CD4-positive, alpha-beta memory T cell (primary cell): ENCODE results near the gene SLU7. TPM values are rescaled to one million over a fixed set of nuclear protein-coding genes. Genes with fewer than 3 reads are reported as not detected.

Experiments used
- CTCF ChIA-PET: fragments of 350-600 bp; sonication (Branson Sonifier 250); formaldehyde crosslinking; loops from one replicate; lab custom pipeline; 2021; ENCODE audit warnings: inconsistent platforms; ENCODE audit not compliant: partially characterized antibody; lab: Charles Lee
- POLR2A ChIA-PET: fragments of 350-600 bp; sonication (Branson Sonifier 250); formaldehyde crosslinking; loops from one replicate; lab custom pipeline; 2021; ENCODE audit not compliant: partially characterized antibody; lab: Charles Lee
- DNase-seq, 5 donors: peaks; one replicate each; pipeline versions ENCODE4 v3.0.0 to v3.0.0-alpha.2; 2020 to 2022; ENCODE audit warnings: mixed read lengths in 1 of 5
- H3K27ac ChIP-seq: one replicate; pipeline ENCODE4 v1.7.0; 2013; ENCODE audit warnings: low read depth, low read length
- H3K27me3 ChIP-seq: 2 replicates; pipeline ENCODE4 v1.7.0; 2013; ENCODE audit warnings: mild to moderate bottlenecking, low read length, moderate library complexity; ENCODE audit not compliant: insufficient read depth
- H3K36me3 ChIP-seq: 2 replicates; pipeline ENCODE4 v1.7.0; 2013; ENCODE audit warnings: mild to moderate bottlenecking, low read length, moderate library complexity; ENCODE audit not compliant: insufficient read depth
- H3K4me1 ChIP-seq: 2 replicates; pipeline ENCODE4 v1.7.0; 2013; ENCODE audit warnings: mild to moderate bottlenecking, low read length, moderate library complexity; ENCODE audit not compliant: insufficient read depth
- H3K4me3 ChIP-seq, 2 donors: one replicate each; pipeline ENCODE4 v1.7.0; 2013; ENCODE audit warnings: low read length in 2 of 2, mild to moderate bottlenecking in 1 of 2
- H3K9me3 ChIP-seq, 2 donors: one replicate each; pipeline ENCODE4 v1.7.0; 2013; ENCODE audit warnings: low read length in 2 of 2, control low read depth in 1 of 2; ENCODE audit not compliant: control insufficient read depth in 1 of 2
- H3K27ac Mint-ChIP-seq, 7 donors: one replicate each; pipeline ENCODE4 v1.8.0; 2020 to 2021; ENCODE audit warnings: mixed read lengths in 7 of 7, mild to moderate bottlenecking in 6 of 7, inconsistent platforms in 3 of 7, moderate library complexity in 3 of 7
- H3K27me3 Mint-ChIP-seq, 2 donors: one replicate each; pipeline ENCODE4 v1.8.0; 2020 to 2021; ENCODE audit warnings: mixed read lengths in 2 of 2
- H3K36me3 Mint-ChIP-seq, 2 donors: one replicate each; pipeline ENCODE4 v1.8.0; 2020 to 2021; ENCODE audit warnings: mixed read lengths in 2 of 2, inconsistent platforms in 1 of 2, mild to moderate bottlenecking in 1 of 2
- H3K4me1 Mint-ChIP-seq, 4 donors: one replicate each; pipeline ENCODE4 v1.8.0; 2020 to 2021; ENCODE audit warnings: mixed read lengths in 4 of 4, mild to moderate bottlenecking in 1 of 4
- H3K4me3 Mint-ChIP-seq, 8 donors: one replicate each; pipeline ENCODE4 v1.8.0; 2020 to 2021; ENCODE audit warnings: mixed read lengths in 8 of 8, mild to moderate bottlenecking in 7 of 8, moderate library complexity in 6 of 8, inconsistent platforms in 3 of 8
- H3K9me3 Mint-ChIP-seq, 8 donors: one replicate each; pipeline ENCODE4 v1.8.0; 2020 to 2021; ENCODE audit warnings: mixed read lengths in 8 of 8, mild to moderate bottlenecking in 5 of 8, inconsistent platforms in 3 of 8, moderate library complexity in 1 of 8
- intact Hi-C: fragments of 100-400 bp; cut with micrococcal nuclease; formaldehyde crosslinking; loops from one replicate; pipeline ENCODE4 v1.15.1; 2023
- polyA plus RNA-seq, 2 donors: library from polyadenylated mRNA; unstranded; fragments of 300-500 nt; fragmentation: Illumina TruSeq; gene quantifications; one replicate each; pipeline ENCODE4 v1.2.3, GENCODE V29; 2021
- total RNA-seq, 2 experiments: library from RNA; stranded (reverse); gene quantifications; one replicate each; pipeline ENCODE4 v1.2.3, GENCODE V29; 2021

Gene SLU7
- total and polyA plus RNA-seq, 4 experiments from 2014 or later, result 50.8 to 93.9 (median 87.6) TPM

DNA sequence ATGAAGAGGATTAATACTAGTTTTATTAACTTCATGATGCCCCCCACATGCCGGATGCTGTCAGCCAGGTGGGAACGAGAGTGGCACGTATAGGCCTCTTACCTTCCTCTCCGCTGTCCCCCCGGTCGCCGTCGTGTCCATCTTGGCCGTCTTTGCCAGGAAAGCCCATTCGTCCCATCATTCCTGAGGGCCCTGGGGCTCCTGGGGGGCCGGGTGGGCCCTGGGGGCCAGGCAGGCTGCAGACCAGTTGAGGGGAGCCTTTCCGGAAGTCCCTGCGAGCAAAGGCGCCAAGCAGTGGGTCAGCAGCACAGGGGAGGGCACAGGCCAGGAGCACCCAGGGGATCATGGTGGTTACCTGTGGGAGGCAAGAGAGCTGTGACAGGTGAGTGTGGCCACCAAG is 64.2 kb downstream of the SLU7 start:
- intact Hi-C loops, result no loop called here
- no peaks in the 10 kb centered on the region for H3K4me1 Mint-ChIP-seq
- peaks cover 0 to 7% of the 10 kb centered on the region in 2 donors for H3K27me3 Mint-ChIP-seq
- no peak overlapping the region for H3K4me3 Mint-ChIP-seq
- Histone ChIP-seq H3K36me3 (no peaks in the 10 kb centered on the region), H3K27ac (no peak overlapping the region), H3K4me3 (no peak overlapping the region), H3K4me1 (no peaks in the 10 kb centered on the region), H3K27me3 (no peaks in the 10 kb centered on the region), H3K9me3 (no peaks in the 10 kb centered on the region)
- CTCF ChIA-PET, result interaction anchor here (1.2 kb wide), 1 partner anchor 9 kb away, joined by 4 read pairs; no protein-coding TSS in a partner anchor
- DNase-seq, result no peak
- H3K27ac Mint-ChIP-seq, result no peak overlapping the region
- POLR2A ChIA-PET, result no interaction called here
- no peaks in the 10 kb centered on the region for H3K9me3 Mint-ChIP-seq
- H3K36me3 Mint-ChIP-seq, result no peaks in the 10 kb centered on the region

DNA sequence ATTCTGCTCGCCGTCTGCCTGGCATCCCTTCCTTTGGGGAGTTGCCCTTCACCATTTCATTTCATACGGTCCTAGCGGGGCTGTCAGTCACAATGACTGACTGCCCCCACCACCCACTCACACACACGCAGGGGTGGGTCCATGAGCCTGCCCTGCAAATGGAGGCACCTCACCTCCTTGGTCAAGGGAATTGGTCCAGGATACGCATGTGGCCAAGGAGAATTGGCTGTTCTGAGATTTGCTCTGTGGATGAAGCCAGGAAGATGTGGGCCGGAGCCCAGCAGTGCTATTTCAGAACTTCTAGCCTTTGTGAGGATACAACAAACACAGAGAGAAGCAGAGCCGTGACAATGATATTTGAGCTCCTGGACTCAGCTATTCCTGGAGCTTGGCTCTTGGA is 65.5 kb downstream of the SLU7 start:
- Histone ChIP-seq H3K4me3 (no peak overlapping the region), H3K4me1 (no peaks in the 10 kb centered on the region), H3K36me3 (no peaks in the 10 kb centered on the region), H3K27me3 (no peaks in the 10 kb centered on the region), H3K27ac (no peak overlapping the region), H3K9me3 (no peaks in the 10 kb centered on the region)
- Mint-ChIP-seq H3K4me3 (no peak overlapping the region), H3K4me1 (no peaks in the 10 kb centered on the region), H3K27ac (no peak overlapping the region), H3K27me3 (peaks cover 0 to 2% of the 10 kb centered on the region in 2 donors), H3K9me3 (no peaks in the 10 kb centered on the region), H3K36me3 (no peaks in the 10 kb centered on the region)
- POLR2A ChIA-PET, result no interaction called here
- DNase-seq, result no peak
- CTCF ChIA-PET, result interaction anchor here (1.0 kb wide), 1 partner anchor 10 kb away, joined by 3 read pairs; no protein-coding TSS in a partner anchor
- intact Hi-C loops, result no loop called here

DNA sequence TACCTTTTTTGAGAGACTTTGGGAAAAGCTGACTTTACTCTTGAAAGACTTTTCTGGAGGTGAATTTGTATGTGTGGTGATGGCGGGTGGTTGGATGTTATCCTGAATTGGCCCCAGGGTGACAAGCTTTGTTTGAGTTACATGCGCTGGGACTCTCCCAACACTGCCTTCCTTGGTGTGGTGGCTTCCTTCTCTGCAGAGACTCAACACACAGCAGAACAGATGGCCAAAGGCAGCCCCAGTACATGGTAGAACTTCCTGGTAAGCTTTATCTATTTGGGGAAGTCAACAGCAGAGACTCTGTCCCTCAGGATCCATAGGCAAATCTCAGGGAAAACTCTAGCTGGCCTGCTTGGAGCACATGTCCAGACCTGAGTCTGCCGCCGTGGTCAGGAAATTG is 66.6 kb downstream of the SLU7 start:
- no peaks in the 10 kb centered on the region for H3K9me3 Mint-ChIP-seq
- H3K27ac ChIP-seq, result no peak overlapping the region
- H3K27me3 Mint-ChIP-seq, result peaks cover 0 to 2% of the 10 kb centered on the region in 2 donors
- intact Hi-C loops, result no loop called here
- no peaks in the 10 kb centered on the region for H3K4me1 ChIP-seq
- no peak for DNase-seq
- CTCF ChIA-PET, result interaction anchor here (0.7 to 1.5 kb wide), 2 partner anchors 10 to 168 kb away, joined by 3 to 4 read pairs; no protein-coding TSS in a partner anchor
- no peaks in the 10 kb centered on the region for H3K36me3 ChIP-seq
- H3K4me3 ChIP-seq, result no peak overlapping the region
- H3K4me3 Mint-ChIP-seq, result no peak overlapping the region
- H3K27ac Mint-ChIP-seq, result no peak overlapping the region
- H3K9me3 ChIP-seq, result no peaks in the 10 kb centered on the region
- H3K4me1 Mint-ChIP-seq, result no peaks in the 10 kb centered on the region
- POLR2A ChIA-PET, result no interaction called here
- H3K36me3 Mint-ChIP-seq, result no peaks in the 10 kb centered on the region
- H3K27me3 ChIP-seq, result no peaks in the 10 kb centered on the region

Other genes with a start within 250 kb of the SLU7 start
- not detected for gene FABP6, start 189.6 kb downstream of the SLU7 start, total RNA-seq
- not detected for gene FABP6, start 189.6 kb downstream of the SLU7 start, polyA plus RNA-seq
- gene CCNJL, start 106.5 kb downstream of the SLU7 start, total RNA-seq, result not detected
- not detected for gene CCNJL, start 106.5 kb downstream of the SLU7 start, polyA plus RNA-seq
- not detected for gene C1QTNF2, start 48.5 kb downstream of the SLU7 start, total RNA-seq
- not detected for gene C1QTNF2, start 48.5 kb downstream of the SLU7 start, polyA plus RNA-seq
- gene FAM200C, start 19.0 kb downstream of the SLU7 start, total RNA-seq, result 1 to 10 TPM in 1 of 2 experiments, under 1 TPM in 1; 0.84 to 1.1 TPM
- under 1 TPM; 0.08 to 0.14 TPM for gene FAM200C, start 19.0 kb downstream of the SLU7 start, polyA plus RNA-seq
- 10 to 100 TPM in 1 of 2 experiments, 1 to 10 TPM in 1; 9.2 to 11.7 TPM for gene PTTG1, start 2.8 kb upstream of the SLU7 start, total RNA-seq
- 10 to 100 TPM; 19.9 to 20.2 TPM for gene PTTG1, start 2.8 kb upstream of the SLU7 start, polyA plus RNA-seq